HG02870 (cell line): Measurements from ENCODE around the gene CENPU.
"Not testable (repeated sequence)": the region's sequence is repeated elsewhere in the genome, so short reads cannot be mapped to it uniquely, and the experiment has no call there.

Experiments
- ATAC-seq: cut with Tn5 transposase; IDR thresholded peaks from one replicate; pipeline ENCODE4 v1.9.1; 2021; ENCODE audit warnings: mild to moderate bottlenecking, moderate library complexity; ENCODE audit not compliant: unreplicated experiment

Gene CENPU

DNA sequence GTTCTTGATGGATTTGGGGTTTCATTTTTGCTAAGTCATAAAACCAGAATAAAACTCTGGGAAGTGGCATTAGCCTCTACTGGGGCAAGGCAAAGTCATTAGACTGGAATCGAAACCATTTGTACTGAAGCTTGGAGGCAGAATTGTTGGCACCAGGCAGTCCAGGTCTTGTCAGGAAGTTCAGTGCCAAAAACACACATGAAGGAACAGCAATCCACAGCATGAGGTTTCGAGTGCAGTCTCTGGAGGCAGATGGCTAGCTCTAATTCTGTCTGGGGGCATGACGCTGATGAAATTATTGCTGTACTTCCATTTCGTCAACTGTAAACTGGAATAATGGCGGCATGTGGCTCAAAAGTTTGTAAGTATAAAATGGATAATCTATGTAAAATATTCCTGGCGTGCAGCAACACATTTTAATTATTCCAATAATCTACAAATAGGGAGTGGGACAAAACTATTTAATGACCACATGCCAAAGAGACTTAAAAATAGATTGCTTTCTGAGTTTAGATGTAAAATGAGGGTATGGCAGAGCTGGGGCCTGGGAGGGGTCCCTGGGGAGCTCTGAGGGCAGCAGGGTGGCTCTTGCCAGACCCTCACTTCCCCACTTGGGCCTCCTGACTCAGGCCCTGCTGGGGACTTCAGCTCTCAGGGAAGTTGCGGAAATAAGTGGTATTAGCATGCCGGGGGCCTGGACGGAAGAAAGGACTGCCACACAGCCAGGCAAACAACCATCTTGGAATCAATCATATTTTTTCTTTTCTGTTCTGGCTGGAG, 18.8 kb upstream of the CENPU start:
- ATAC-seq, result no peak

DNA sequence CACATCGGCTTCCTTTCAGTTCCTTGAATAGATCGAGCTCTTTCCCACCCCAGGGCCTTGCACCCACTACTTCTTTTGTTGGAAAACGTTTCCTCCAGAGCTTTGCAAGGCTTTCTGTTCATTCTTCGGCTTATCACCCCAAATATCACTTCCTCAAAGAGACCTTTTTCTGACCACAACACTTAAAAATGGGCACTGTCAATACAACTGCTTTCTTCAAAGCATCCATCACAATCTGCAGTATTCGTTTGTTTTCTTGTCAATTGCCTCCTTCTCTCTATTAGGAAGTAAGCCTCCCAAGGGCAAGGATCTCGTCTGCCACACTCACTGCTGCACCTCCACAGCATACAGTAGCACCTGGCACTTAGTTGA, 17.7 kb upstream of the CENPU start:
- no peak for ATAC-seq

DNA sequence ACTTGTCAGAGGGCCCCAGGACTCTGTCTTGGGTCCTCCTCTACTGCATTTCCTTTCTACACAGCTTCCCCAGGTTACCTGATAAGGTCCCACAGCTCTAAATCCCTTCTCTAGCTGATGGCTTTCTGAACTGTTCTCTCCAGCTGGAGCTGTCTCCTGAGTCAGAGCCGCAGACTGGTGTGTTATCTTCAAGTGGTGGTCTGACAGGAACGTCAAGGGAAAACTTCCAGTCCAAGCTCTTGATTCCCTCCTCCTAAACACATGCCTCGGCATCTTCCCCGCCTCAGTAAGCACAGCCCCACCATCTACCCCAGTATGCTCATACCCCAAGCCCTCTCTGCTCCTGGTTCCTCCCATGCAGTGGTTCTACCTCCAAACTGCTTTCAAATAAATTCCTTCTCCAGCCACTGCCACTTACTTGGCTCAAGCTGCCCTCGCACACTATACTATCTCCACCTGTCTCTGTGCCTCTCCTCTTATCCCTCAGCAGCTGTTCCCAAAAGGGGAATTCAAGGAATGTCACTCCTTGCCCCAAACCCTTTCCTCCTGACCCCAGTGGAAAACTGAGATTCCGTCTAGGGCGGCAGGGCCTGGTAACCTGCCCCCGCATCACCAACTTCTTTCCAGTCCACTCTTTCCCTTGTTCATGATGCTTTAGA, 17.2 kb upstream of the CENPU start:
- ATAC-seq, result no peak

DNA sequence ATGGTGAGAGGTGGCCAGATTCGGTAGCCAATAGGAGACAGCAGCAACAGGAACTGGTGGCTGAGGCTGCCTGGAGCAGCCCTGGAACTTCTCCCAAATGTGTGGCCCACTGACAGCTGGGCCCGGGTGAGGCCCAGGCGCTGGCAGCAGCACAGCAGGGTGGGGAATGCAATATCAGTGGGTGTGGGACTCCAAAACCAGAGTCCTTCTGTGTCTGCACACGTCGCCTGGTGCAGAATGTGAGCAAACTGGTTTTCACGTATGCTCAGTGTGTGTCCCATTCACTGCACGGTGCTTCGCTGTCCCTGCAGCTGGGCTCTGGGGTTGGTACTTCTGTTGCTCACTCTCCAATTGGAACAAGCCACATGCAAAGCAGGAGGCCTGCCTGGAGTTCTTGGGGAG, 14.4 kb upstream of the CENPU start:
- no peak for ATAC-seq

DNA sequence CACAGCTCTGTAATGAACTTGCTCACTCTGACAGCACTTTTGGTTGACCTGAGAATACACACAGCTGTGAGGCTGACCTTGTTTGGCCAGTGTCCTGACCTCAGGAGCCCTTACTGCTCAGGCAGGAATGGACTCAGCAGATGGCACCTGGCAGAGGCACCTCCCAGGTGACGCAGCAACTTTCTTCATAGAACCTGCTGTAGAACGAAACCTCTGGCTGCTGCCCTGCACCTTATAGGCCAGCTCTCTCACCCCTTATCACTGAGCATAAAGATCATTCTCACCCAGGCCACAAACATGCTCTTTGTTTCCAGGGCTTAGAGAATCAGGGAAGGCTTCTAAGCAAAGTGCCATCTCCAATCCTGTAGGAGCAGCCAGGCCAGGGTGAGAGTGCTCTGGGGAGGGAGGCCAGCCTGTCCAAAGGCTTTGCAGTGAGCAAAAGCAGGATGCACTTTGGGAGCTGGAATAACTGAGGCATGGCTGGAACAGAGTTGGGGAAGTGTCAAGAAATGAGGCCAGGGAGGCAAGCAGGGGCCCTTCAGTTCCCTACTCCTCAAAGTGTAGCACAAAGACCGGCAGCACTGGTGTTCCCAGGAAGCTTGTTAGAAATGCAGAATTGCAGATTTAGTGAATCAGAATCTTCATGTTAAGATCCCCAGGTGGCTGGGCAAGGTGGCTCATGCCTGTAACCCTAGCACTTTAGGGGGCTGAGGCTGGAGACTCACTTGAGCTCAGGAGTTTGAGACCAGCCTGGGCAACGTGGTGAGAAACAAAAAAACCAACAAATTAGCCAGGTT, 13.3 kb upstream of the CENPU start:
- no peak for ATAC-seq

DNA sequence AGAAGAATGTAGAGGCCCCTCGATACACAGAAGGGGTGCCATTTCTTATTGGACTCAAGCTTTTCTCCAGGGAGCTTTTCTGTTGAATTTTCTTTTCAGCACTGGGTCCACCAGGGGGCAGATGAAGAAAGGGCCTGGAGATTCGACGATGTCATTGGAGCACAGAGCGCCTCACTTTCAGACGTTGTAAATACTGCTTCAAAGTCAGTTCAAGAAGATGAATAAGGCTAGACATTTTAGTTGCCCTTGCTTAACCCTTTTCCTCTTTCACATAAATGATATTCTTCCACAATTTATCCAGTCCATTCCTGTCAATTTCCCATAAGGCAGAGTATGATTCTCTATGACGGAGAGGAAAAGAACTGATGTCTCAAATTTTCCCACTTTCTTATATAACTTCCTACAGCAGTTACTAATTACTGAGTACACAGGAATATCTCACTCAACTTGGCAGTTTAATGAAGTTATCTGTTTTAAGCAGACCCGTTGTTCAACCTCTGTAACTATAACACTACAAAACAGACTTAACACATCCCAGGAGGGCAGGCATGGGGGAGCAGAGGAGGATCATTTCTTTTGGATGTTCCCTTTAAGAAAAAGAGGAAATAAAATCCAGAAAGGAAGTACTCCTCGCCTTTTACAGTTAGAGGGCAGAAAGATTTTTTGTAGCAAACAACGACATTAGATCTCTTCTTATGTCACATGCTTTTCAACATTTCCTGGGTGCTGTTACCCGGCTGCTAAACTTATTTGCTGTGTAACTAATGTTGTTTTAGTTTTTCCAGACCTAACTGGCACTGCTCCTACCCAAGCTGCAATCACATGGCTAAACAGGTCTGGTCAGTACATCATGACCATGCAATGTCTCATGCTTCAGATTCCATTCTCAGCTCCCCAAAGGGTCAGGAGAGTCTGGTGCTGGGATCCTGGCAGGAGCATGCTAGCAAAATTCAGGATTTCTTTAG, 12.2 kb upstream of the CENPU start:
- ATAC-seq, result no peak

DNA sequence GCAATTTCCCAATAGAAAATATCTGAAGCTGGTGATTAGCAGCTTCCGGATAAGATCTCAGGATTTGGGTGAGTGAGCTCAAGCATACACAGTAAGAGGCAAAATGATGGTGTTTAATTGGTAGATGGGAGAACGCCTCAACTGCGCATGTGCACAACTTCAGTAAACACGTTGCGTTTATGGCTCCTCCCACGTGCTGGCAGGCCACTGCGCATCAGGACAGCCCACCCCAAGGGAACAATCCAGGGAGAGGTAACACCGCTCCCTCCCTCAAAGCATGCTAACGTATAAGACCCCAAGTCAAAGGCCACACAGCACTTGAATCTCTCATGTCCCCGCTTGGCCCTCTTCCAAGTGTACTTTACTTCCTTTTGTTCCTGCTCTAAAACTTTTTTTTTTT, 10.3 kb upstream of the CENPU start:
- ATAC-seq, result no peak

DNA sequence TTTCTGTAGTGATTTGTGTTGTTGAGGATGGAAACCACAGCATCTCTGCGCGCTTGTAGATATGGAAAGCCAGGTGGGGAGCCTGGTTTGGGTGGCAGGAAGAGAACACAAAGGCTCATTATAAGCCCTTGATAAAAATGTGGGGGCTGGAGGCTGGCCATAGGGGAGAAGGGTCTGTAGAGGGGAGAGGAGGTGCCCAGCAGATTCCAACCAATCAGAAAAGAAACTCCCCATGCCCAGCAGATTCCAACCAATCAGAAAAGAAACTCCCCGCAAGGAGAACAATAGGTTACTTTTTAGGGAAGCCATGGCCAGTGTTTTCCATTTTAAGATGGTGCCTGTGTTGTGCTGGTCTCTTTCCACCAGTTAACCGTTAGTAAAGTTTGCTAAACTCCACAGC, 9.8 kb upstream of the CENPU start:
- ATAC-seq, result no peak

DNA sequence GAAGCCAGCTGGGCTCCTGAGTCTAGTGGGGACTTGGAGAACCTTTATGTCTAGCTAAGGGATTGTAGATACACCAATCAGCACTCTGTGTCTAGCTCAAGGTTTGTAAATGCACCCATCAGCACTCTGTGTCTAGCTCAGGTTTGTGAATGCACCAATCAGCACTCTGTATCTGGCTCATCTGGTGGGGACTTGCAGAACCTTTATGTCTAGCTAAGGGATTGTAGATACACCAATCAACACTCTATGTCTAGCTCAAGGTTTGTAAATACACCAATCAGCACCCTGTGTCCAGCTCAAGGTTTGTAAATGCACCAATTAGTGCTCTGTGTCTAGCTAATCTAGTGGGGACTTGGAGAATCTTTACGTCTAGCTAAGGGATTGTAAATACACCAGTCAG, 7.8 kb upstream of the CENPU start:
- ATAC-seq, result not testable (repeated sequence)

DNA sequence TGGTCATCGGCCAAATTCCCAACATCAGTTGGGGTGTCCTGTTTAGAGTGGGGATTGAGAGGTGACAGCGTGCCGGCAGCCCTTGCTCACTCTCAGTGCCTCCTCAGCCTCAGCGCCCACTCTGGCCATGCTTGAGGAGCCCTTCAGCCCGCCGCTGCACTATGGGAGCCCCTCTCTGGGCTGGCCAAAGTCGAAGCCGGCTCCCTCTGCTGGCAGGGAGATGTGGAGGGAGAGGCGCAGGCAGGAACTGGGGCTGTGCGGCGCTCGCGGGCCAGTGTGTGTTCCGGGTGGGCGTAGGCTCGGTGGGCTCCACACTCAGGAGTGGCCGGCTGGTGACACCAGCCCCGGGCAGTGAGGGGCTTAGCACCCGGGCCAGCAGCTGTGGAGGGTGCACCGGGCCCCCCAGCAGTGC, 7.1 kb upstream of the CENPU start:
- ATAC-seq, result no peak

DNA sequence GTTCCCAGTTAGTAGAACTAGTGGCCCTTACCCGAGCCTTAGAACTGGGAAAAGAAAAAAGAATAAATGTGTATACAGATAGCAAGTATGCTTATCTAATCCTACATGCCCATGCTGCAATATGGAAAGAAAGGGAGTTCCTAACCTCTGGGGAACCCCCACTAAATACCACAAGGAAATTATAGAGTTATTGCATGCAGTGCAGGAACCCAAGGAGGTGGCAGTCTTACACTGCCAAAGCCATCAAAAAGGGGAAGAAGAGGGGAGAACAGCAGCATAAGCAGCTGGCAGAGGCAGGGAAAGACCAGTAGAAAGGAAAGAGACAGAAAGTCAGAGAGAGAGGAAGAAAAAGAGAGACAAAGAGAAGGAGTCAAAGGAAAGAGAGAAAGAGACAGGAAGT, 5.7 kb upstream of the CENPU start:
- not testable (repeated sequence) for ATAC-seq

DNA sequence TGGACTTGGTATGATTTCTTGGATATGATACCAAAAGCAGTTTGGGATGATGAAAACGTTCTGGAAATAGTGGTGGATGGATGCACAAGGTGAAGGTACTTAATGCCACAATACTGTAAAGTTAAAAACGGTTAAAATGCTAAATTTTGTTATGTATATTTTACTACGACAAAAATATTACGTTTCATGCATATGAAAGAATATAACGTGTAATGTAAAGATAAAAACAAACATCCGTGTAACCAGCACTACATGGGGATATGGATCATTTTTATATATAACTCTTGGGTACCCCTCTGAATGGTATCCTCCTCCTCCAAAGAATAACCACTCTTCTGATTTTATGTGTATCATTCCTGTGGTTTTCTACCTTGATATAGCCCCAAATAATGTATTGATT, 862 bp upstream of the CENPU start:
- ATAC-seq, result no peak

DNA sequence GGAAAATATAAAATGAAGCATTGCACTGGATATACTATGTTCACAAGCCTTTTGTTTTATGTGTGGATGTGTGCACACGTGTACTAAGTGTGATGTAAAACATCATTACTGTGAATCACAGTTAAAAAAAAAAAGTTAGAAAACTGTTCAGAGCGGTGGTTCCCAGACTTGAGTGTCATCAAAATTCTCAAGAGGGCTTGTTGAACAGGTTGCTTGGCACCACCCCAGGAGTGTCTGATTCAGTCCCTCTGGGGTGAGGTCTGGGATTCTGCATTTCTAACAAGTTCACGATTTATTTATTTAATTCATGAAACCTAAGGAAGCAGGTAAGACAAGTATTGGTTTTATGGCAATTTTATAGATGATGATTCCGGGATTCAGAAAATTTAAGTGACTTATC, 1.8 kb downstream of the CENPU start:
- no peak for ATAC-seq

DNA sequence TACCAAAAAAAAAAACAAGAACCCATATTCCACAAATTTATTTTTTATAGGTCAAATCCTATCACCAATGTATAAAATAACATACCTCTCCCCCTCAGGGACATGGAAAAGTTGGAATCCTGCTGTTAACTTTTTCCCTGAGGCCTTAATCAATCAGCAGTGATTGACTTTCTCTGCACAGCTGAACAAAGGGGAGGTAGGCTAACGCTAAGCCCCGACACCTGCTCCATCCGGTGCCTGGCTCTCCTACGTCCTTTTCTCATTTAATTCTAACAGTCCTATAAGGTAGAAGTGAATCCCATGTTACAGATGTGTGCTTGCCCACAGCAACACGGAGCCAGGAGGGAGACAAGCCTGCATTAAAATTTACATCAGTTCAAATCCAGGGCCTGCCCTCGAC, 2.8 kb downstream of the CENPU start:
- ATAC-seq, result no peak

DNA sequence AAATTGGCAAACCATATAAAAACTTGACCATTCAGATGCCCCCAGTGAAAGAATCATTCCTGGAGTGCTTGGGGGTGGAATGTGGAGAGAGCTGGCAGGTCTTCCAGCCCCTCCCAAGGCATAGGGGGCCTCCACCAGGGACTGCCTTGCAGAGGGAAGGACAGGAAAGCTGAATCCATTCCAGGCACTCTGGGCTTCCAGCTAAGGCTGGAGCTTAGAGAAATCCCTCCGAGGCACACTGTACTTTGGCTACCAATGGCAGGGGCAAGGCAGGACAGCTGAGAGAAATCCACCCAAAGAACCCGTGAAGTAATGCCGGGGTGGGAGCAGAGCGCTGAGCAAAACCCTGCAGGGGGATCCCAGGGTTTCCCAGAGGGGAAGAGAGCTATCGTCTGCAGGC, 4.0 kb downstream of the CENPU start:
- ATAC-seq, result no peak

DNA sequence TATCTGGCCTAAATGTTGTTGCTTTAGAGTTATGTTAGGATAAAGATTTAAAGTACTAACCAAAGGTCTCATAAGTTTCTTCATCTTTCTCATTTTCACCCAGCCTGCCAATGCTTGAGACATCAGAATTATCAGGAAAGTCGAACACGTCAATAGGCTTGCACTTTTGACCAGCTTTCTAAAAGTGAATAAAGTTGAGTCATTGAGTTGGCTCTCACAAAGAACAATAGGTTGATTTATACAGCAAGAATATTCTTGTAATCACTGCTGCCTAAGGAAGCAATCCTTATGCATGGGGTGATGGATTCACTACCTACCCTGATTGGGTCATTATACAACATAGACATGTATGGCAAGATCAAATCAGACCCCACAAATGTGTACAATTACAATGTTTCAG, 5.0 kb downstream of the CENPU start:
- ATAC-seq, result no peak

DNA sequence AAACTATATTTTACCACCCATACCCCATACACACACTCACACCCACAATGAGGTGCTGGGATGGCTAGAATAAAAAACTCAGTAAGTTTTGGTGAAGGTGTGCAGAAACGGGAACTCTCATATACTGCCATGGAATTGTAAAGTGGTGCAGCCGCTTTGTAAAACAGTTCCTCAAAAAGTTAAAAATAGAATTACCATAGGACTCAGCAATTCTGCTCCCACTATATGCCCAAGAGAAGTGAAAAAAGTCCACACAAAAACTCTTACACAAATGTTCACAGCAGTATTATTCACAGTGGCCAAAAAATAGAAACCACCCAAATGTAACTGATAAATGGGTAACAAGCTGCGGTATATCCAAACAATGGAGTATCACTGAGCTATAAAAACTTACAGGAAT, 6.5 kb downstream of the CENPU start:
- ATAC-seq, result no peak

DNA sequence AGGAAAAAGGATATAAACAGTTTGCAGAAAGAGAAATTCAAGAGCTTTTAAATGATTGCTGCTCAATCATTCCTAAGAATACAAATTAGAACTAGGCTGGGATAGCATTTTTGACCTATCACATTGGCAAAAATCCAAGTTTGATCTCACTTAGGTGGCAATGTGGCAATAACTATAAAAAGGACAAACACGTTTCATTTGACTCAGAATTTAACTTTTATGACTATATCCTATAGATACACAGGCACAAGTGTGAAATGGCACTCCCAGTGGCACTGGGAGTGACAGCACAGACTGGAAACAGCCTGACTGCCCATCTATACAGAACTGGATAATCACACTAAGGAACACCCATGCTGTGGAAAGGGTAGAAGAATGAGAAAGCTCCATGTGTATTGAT, 11.1 kb downstream of the CENPU start:
- no peak for ATAC-seq

DNA sequence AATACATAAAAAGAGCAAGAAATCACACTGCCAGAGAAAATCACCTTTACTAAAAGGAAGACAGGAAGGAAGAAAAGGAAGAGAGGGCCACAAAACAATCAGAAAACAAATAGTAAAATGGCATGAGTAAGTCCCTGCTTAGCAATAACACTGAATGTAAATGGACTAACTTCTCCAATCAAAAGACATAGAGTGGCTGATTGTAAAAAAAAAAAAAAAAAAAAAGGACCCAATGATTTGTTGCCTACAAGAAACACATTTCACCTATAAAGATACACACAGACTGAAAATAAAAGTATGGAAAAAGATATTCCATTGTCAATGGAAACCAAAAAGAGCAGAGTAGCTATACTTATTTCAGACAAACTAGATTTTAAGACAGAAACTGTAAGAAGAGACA, 12.6 kb downstream of the CENPU start:
- no peak for ATAC-seq

DNA sequence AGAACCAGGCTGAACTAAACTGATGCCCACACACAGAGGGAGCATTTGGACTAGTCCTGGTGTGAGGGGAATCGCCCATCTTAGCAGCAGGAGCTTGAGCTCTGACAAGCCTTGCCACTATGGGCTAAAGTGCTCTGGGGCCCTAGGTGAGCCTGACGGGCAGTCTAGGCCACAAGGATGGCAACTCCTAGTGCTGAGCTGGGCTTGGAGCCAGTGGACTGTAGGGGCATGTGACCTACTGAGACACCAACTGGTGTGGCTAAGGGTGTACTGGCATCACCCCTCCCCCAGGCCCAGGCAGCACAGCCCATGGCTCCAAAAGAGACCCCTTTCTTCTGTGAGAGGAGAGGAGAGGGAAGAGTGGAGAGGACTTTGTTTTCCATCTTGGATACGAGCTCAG, 14.5 kb downstream of the CENPU start:
- no peak for ATAC-seq

DNA sequence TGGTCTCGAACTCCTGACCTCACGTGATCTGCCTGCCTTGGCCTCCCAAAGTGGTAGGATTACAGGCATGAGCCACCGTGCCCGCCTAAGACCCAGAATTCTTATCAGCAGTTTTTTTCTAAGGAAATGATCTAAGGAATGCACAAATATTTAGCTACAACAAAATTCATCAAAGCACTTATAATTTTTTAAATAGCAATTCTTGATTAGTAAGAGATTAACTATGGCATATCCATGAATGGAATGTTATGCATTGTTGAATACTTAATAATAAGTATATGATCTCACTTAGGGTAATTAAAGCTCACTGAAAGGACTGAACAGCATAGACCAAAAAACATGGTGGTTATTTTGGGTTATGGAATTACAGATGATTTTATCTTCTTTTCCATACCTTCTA, 18.4 kb downstream of the CENPU start:
- no peak for ATAC-seq
